Keratinocyte (primary cell): ENCODE measurements around the gene MAB21L4. TPM values are rescaled to one million over a fixed set of nuclear protein-coding genes. Genes with fewer than 3 reads are reported as not detected.

Experiments used
- DNase-seq: peaks from one replicate; pipeline ENCODE4 v3.0.0-alpha.2; 2011; ENCODE audit warnings: low read depth, missing footprints, low spot score
- FAIRE-seq: peaks from 2 replicates; lab custom pipeline; 2011; peaks lifted over from hg19 to GRCh38; lab: Jason Lieb, UNC
- H2AFZ ChIP-seq: 2 replicates; pipeline ENCODE4 v1.6.0; 2012; ENCODE audit warnings: low read length, control low read depth, inconsistent platforms; ENCODE audit not compliant: control insufficient read depth
- H3K27ac ChIP-seq: 2 replicates; pipeline ENCODE4 v1.5.1; 2011; ENCODE audit warnings: low read length; ENCODE audit not compliant: control insufficient read depth, insufficient read depth
- H3K27me3 ChIP-seq: 3 replicates; pipeline ENCODE4 v1.6.0; 2011; ENCODE audit warnings: low read length; ENCODE audit not compliant: control insufficient read depth, insufficient read depth; ENCODE audit errors: extremely low read depth
- H3K36me3 ChIP-seq, 2 experiments: 2 replicates in 1 of 2; 3 replicates in 1 of 2; pipeline ENCODE4 v1.5.1; 2011; ENCODE audit warnings: low read length in 2 of 2, mild to moderate bottlenecking in 1 of 2; ENCODE audit not compliant: control insufficient read depth in 2 of 2, insufficient read depth in 2 of 2; ENCODE audit errors: extremely low read depth in 1 of 2
- H3K4me1 ChIP-seq: 3 replicates; pipeline ENCODE4 v1.5.1; 2011; ENCODE audit warnings: low read length; ENCODE audit not compliant: control insufficient read depth, insufficient read depth; ENCODE audit errors: extremely low read depth
- H3K4me2 ChIP-seq: 3 replicates; pipeline ENCODE4 v1.6.0; 2011; ENCODE audit warnings: low read depth, low read length; ENCODE audit not compliant: control insufficient read depth, insufficient read depth; ENCODE audit errors: extremely low read depth
- H3K4me3 ChIP-seq, 3 experiments: fragments of 200-600 bp in 1 of 3; sonication (generic) in 1 of 3; 2 replicates in 2 of 3; 3 replicates in 1 of 3; pipeline ENCODE4 v1.5.1; 2011 to 2016; ENCODE audit warnings: low read length in 3 of 3, mild to moderate bottlenecking in 3 of 3, control low read depth in 2 of 3, inconsistent platforms in 1 of 3, low read depth in 1 of 3, mixed read lengths in 1 of 3, mixed run types in 1 of 3, moderate library complexity in 1 of 3; ENCODE audit not compliant: control insufficient read depth in 2 of 3, insufficient read depth in 2 of 3; ENCODE audit errors: extremely low read depth in 1 of 3
- H3K79me2 ChIP-seq: 2 replicates; pipeline ENCODE4 v1.6.0; 2012; ENCODE audit warnings: low read length; ENCODE audit not compliant: control insufficient read depth, insufficient read depth
- H3K9ac ChIP-seq: 3 replicates; pipeline ENCODE4 v1.6.0; 2011; ENCODE audit warnings: low read length; ENCODE audit not compliant: control insufficient read depth, insufficient read depth; ENCODE audit errors: extremely low read depth
- H3K9me1 ChIP-seq: 3 replicates; pipeline ENCODE4 v1.6.0; 2011; ENCODE audit warnings: low read length; ENCODE audit not compliant: control insufficient read depth, insufficient read depth; ENCODE audit errors: extremely low read depth
- H3K9me3 ChIP-seq: 2 replicates; pipeline ENCODE4 v1.5.1; 2012; ENCODE audit warnings: low read depth, low read length; ENCODE audit not compliant: control insufficient read depth
- H4K20me1 ChIP-seq: 3 replicates; pipeline ENCODE4 v1.6.0; 2011; ENCODE audit warnings: low read length; ENCODE audit not compliant: control insufficient read depth, insufficient read depth; ENCODE audit errors: extremely low read depth
- CTCF ChIP-seq, 3 experiments: IDR thresholded peaks in 1 of 3; conservative IDR thresholded peaks in 1 of 3; optimal IDR thresholded peaks in 1 of 3; 2 replicates in 2 of 3; 3 replicates in 1 of 3; pipeline versions ENCODE3 to v1.5.1; 2011; ENCODE audit warnings: low read length in 3 of 3, mild to moderate bottlenecking in 3 of 3, moderate library complexity in 2 of 3, control low read depth in 1 of 3, inconsistent platforms in 1 of 3; ENCODE audit not compliant: insufficient read depth in 2 of 3; ENCODE audit errors: extremely low read depth in 1 of 3
- EZH2 ChIP-seq: IDR thresholded peaks from one replicate; pipeline ENCODE4 v1.6.1; 2012; ENCODE audit warnings: inconsistent platforms, mild to moderate bottlenecking, low read length, moderate library complexity
- dilution Hi-C: fragments of 300-500 bp; cut with MboI; formaldehyde crosslinking; loops from one replicate; pipeline ENCODE4 v1.7.0; 2020; ENCODE audit warnings: low sequenced_read_pairs; ENCODE audit not compliant: extremely low pct_ligation_motif_present
- polyA plus RNA-seq, 5 experiments: library from polyadenylated mRNA; depleted of rRNA in 3 of 5; stranded (reverse) in 3 of 5; stranded (forward) in 1 of 5; unstranded in 1 of 5; fragments of >200 nt; gene quantifications; 1 replicate in 1 of 5; 2 replicates in 3 of 5; 3 replicates in 1 of 5; pipeline versions ENCODE4 v1.2.1 to v1.2.3, GENCODE V29; 2011 to 2012; ENCODE audit warnings: missing spikeins in 2 of 5, low read depth in 1 of 5, low replicate concordance in 1 of 5

Gene MAB21L4
- polyA plus RNA-seq, 1 donor (not counting 4 experiments of a cell fraction or from before 2014, with no cell fraction given) = 0.37 TPM

GRCh38 chr2:240891492-240892340 is 4.2 kb downstream of the MAB21L4 start:
- Histone ChIP-seq H3K27ac (no peak overlapping the region), H3K4me2 (no peak overlapping the region), H3K9ac (no peak overlapping the region), H3K27me3 (peaks cover 14% of the 10 kb centered on the region), H2AFZ (no peak overlapping the region), H3K9me1 (no peaks in the 10 kb centered on the region), H3K79me2 (no peaks in the 10 kb centered on the region), H3K4me1 (peaks cover 15% of the 10 kb centered on the region), H3K36me3 (no peaks in the 10 kb centered on the region), H4K20me1 (no peaks in the 10 kb centered on the region), H3K9me3 (no peaks in the 10 kb centered on the region), H3K4me3 (no peak overlapping the region)
- FAIRE-seq (no peak), DNase-seq (no peak)
- TF ChIP-seq CTCF (optimal IDR thresholded peaks at IDR 0.05 in 1 of 3, IDR thresholded peaks at IDR 0.05 in 1 of 3, conservative IDR thresholded peaks at IDR 0.05 in 1 of 3; ENCODE audit: extremely low read depth in 1 of 3, insufficient read depth in 2 of 3, low read length in 3 of 3) (no peak), EZH2 (no peak)
- dilution Hi-C loops = loop anchor here (5.0 kb wide), 1 partner anchor 44 kb away; no protein-coding TSS in a partner anchor

DNA sequence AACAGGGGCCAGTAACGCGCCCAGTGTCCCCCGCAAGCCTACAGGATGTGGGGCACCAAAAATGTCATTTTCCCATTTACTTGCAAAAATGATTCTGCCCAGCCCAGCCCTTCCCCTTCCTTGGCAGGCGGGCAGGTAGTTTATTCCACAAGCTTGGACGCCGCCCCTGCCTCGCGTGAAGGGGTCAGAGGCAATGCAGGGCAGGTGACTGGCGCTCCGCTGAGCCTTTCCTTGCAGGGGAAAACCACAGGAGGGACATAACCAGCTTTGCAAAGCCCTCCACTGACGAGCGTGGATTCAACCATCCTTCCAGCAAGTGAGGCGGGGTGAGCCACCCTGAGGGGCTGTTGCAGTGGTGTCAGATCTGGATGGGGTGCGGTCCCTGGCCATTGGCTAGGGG is 5.3 kb downstream of the MAB21L4 start:
- dilution Hi-C loops = loop anchor here (5.0 kb wide), 1 partner anchor 43 kb away; no protein-coding TSS in a partner anchor
- peaks cover 10% of the 10 kb centered on the region for H3K4me1 ChIP-seq
- FAIRE-seq = no peak
- H3K9me3 ChIP-seq = no peaks in the 10 kb centered on the region
- TF ChIP-seq EZH2 (no peak), CTCF (optimal IDR thresholded peaks at IDR 0.05 in 1 of 3, IDR thresholded peaks at IDR 0.05 in 1 of 3, conservative IDR thresholded peaks at IDR 0.05 in 1 of 3; ENCODE audit: extremely low read depth in 1 of 3, insufficient read depth in 2 of 3, low read length in 3 of 3) (no peak)
- no peak overlapping the region for H3K4me2 ChIP-seq
- no peak overlapping the region for H3K27ac ChIP-seq
- H3K4me3 ChIP-seq = no peak overlapping the region
- no peak for DNase-seq
- no peaks in the 10 kb centered on the region for H3K79me2 ChIP-seq
- H4K20me1 ChIP-seq = no peaks in the 10 kb centered on the region
- no peak overlapping the region for H3K9ac ChIP-seq
- H3K27me3 ChIP-seq = peaks cover 14% of the 10 kb centered on the region
- no peaks in the 10 kb centered on the region for H3K9me1 ChIP-seq
- no peaks in the 10 kb centered on the region for H3K36me3 ChIP-seq
- no peak overlapping the region for H2AFZ ChIP-seq
